PC-3 (cell line): Measurements from ENCODE around the gene LIM2. TPM values are rescaled to one million over a fixed set of nuclear protein-coding genes. Genes with fewer than 3 reads are reported as not detected.

ENCODE experiments used
- ATAC-seq: fragments of 200-7000 bp; cut with Tn5 transposase; 2 replicates; pipeline ENCODE4 v1.9.1; 2020; ENCODE audit warnings: mild to moderate bottlenecking, moderate library complexity
- BruUV-seq: library from RNA; stranded (reverse); fragments of 400-500 nt; replicated peaks from 2 replicates; lab custom pipeline; 2021; lab: Mats Ljungman, UMichigan
- CTCF ChIA-PET: fragments of 300-600 bp; sonication (Branson Sonifier 250); formaldehyde crosslinking; loops from one replicate; lab custom pipeline; 2022; ENCODE audit warnings: antibody characterized with exemption; lab: Charles Lee
- POLR2A ChIA-PET: fragments of 300-600 bp; sonication (Branson Sonifier 250); formaldehyde crosslinking; loops from one replicate; lab custom pipeline; 2022; ENCODE audit warnings: antibody characterized with exemption; ENCODE audit not compliant: unreplicated experiment; lab: Charles Lee
- DNase-seq: peaks from one replicate; pipeline ENCODE4 v3.0.0-alpha.2; 2015
- H2AFZ ChIP-seq: fragments of 300-600 bp; sonication (generic); 2 replicates; pipeline ENCODE4 v1.6.0; 2016; ENCODE audit warnings: antibody characterized with exemption, low read length
- H3F3A ChIP-seq: fragments of 300-600 bp; sonication (generic); one replicate; pipeline ENCODE4 v1.6.0; 2017; ENCODE audit warnings: antibody characterized with exemption, low read length, control low read depth, mild to moderate bottlenecking; ENCODE audit not compliant: unreplicated experiment
- H3K27ac ChIP-seq: fragments of 300-600 bp; sonication (generic); 2 replicates; pipeline ENCODE4 v1.5.1; 2016; ENCODE audit warnings: mild to moderate bottlenecking, low read length
- H3K27me3 ChIP-seq: fragments of 300-600 bp; sonication (generic); 2 replicates; pipeline ENCODE4 v1.6.1; 2016; ENCODE audit warnings: low read length, mixed read lengths
- H3K36me3 ChIP-seq: fragments of 300-600 bp; sonication (generic); 2 replicates; pipeline ENCODE4 v1.6.1; 2016; ENCODE audit warnings: low read depth, mixed run types, low read length, mixed read lengths
- H3K4me1 ChIP-seq: fragments of 300-600 bp; sonication (generic); 2 replicates; pipeline ENCODE4 v1.5.1; 2016; ENCODE audit warnings: low read length; ENCODE audit not compliant: insufficient read depth
- H3K4me2 ChIP-seq: fragments of 300-600 bp; sonication (generic); 2 replicates; pipeline ENCODE4 v1.6.0; 2016; ENCODE audit warnings: low read length
- H3K4me3 ChIP-seq: fragments of 300-600 bp; sonication (generic); 2 replicates; pipeline ENCODE4 v1.5.1; 2016; ENCODE audit warnings: mild to moderate bottlenecking, low read length, mixed read lengths
- H3K79me2 ChIP-seq: fragments of 300-600 bp; sonication (generic); 2 replicates; pipeline ENCODE4 v1.6.1; 2017; ENCODE audit warnings: low read length, mixed read lengths
- H3K9ac ChIP-seq: fragments of 300-600 bp; sonication (generic); 2 replicates; pipeline ENCODE4 v1.6.0; 2016; ENCODE audit warnings: mild to moderate bottlenecking, low read length
- H3K9me2 ChIP-seq: fragments of 300-600 bp; sonication (generic); replicated peaks from 2 replicates; pipeline ENCODE4 v1.6.1; 2016; ENCODE audit warnings: mixed run types, low read length, mixed read lengths
- H3K9me3 ChIP-seq: fragments of 300-600 bp; sonication (generic); 2 replicates; pipeline ENCODE4 v1.6.1; 2016; ENCODE audit warnings: low read length, mixed read lengths
- H4K20me1 ChIP-seq: fragments of 300-600 bp; sonication (generic); 2 replicates; pipeline ENCODE4 v1.6.1; 2016; ENCODE audit warnings: low read length, mixed read lengths
- CTCF ChIP-seq: fragments of 300-600 bp; sonication (generic); conservative IDR thresholded peaks from 2 replicates; pipeline ENCODE4 v1.5.1; 2017; ENCODE audit warnings: antibody characterized with exemption, low read depth, mild to moderate bottlenecking, low read length
- EZH2 ChIP-seq: fragments of 300-600 bp; sonication (generic); IDR thresholded peaks from one replicate; pipeline ENCODE4 v1.6.1; 2017; ENCODE audit warnings: antibody characterized with exemption, mild to moderate bottlenecking, low read length; ENCODE audit not compliant: unreplicated experiment
- EZH2phosphoT487 ChIP-seq: fragments of 300-600 bp; sonication (generic); IDR thresholded peaks from 2 replicates; pipeline ENCODE4 v1.6.1; 2018; ENCODE audit warnings: mild to moderate bottlenecking, antibody characterized with exemption, low read length, borderline replicate concordance
- intact Hi-C: fragments of 100-400 bp; cut with micrococcal nuclease; formaldehyde crosslinking; loops from 2 replicates; pipeline ENCODE4 v1.9.0; 2023
- total RNA-seq: library from RNA; depleted of rRNA; stranded (reverse); fragments of >200 nt; gene quantifications from 2 replicates; pipeline ENCODE4 v1.2.3, GENCODE V29; 2014

LIM2 gene
- total RNA-seq, 1 experiment from 2014 or later: not detected

GRCh38 chr19:51372649-51373504, 14.9 kb downstream of the LIM2 start, which contains the start of gene NKG7:
NKG7 (minus strand) TSS chr19:51372654; CDS start chr19:51372535, 119 bp downstream.
- Histone ChIP-seq H3K4me2 (no peak within 1 kb of the TSS), H3K4me3 (no peak within 1 kb of the TSS), H3K9me3 (no peaks in the 10 kb centered on the region), H3K4me1 (peaks cover 6% of the 10 kb centered on the region; the same call in 1 of the 2 replicates), H3F3A (no peaks in the 10 kb centered on the region), H3K27me3 (no peaks in the 10 kb centered on the region), H3K79me2 (no peaks in the 10 kb centered on the region), H2AFZ (no peak within 1 kb of the TSS), H3K36me3 (no peaks in the 10 kb centered on the region), H3K9me2 (no peaks in the 10 kb centered on the region), H4K20me1 (no peaks in the 10 kb centered on the region), H3K9ac (no peak within 1 kb of the TSS), H3K27ac (no peak within 1 kb of the TSS)
- no peak for DNase-seq
- ChIA-PET POLR2A (interaction anchor here (0.7 kb wide), 1 partner anchor 1325 kb away, joined by 4 read pairs; no protein-coding TSS in a partner anchor), CTCF (interaction anchor here (0.6 kb wide), 1 partner anchor 26 kb away, joined by 3 read pairs; no protein-coding TSS in a partner anchor)
- TF ChIP-seq EZH2: no peak
- TF ChIP-seq EZH2phosphoT487: no peak
- no peak for TF ChIP-seq CTCF
- intact Hi-C loops: no loop called here
- ATAC-seq: no peak
- BruUV-seq: no TSS peak

GRCh38 chr19:51372021-51372648, 15.6 kb downstream of the LIM2 start:
- Histone ChIP-seq H3K36me3 (no peaks in the 10 kb centered on the region), H3K4me1 (peaks cover 6% of the 10 kb centered on the region; the same call in 1 of the 2 replicates), H4K20me1 (no peaks in the 10 kb centered on the region), H3K4me2 (no peak overlapping the region), H3K79me2 (no peaks in the 10 kb centered on the region), H3F3A (no peaks in the 10 kb centered on the region), H3K9me3 (no peaks in the 10 kb centered on the region), H3K27ac (no peak overlapping the region), H3K9ac (no peak overlapping the region), H2AFZ (no peak overlapping the region), H3K4me3 (no peak overlapping the region), H3K27me3 (no peaks in the 10 kb centered on the region), H3K9me2 (no peaks in the 10 kb centered on the region)
- ATAC-seq (no peak), DNase-seq (no peak)
- intact Hi-C loops: no loop called here
- TF ChIP-seq EZH2: no peak
- TF ChIP-seq CTCF: no peak
- TF ChIP-seq EZH2phosphoT487: no peak
- ChIA-PET CTCF (no interaction called here), POLR2A (interaction anchor here (0.7 kb wide), 1 partner anchor 1324 kb away, joined by 4 read pairs; no protein-coding TSS in a partner anchor)
- BruUV-seq: no TSS peak
